NCI-H82 treated with DMSO at 0.1 percent for 48 hours (cell line): Measurements from ENCODE around the gene PLCH1.
"Not testable (repeated sequence)": the region's sequence is repeated elsewhere in the genome, so short reads cannot be mapped to it uniquely, and the experiment has no call there.

Experiments
- DNase-seq: peaks from one replicate; lab custom pipeline; 2025; ENCODE audit not compliant: unreplicated experiment; lab: John Stamatoyannopoulos, UW

Gene PLCH1

GRCh38 chr3:155646669-155647068, 98.2 kb downstream of the PLCH1 start:
- no peak for DNase-seq

- DNase-seq: no peak
Measured at GRCh38 chr3:155646128-155646527, 98.7 kb downstream of the PLCH1 start.

DNA sequence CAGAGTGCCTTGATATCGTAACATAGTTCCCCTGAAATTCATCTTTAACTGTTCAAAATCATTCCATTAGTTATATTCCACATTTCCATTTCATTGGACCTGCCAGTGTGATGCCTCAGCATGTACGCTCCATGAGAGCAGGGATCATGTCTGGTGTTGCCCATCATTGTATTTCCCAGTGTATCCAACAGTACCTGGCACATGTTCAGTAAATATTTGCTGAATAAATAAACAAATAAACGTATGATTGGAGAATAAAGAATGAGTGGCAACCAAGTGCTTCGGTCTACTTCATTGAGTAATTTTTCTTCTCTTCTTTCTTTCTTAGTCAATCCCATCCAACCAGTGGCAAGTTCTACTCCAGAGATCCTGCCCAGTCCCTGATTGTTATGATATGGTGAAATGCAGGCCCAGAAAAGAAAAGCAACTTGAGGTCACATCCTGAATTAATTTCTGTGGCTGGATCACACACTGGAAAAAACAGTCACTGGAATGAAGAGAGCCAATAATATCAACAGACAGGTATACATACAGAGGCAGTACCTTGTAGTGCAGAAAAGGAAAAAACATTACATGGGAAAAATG, 101.2 kb downstream of the PLCH1 start:
- DNase-seq: no peak

- DNase-seq: no peak
Measured at GRCh38 chr3:155641956-155642355, 102.9 kb downstream of the PLCH1 start.

GRCh38 chr3:155640098-155640497, 104.8 kb downstream of the PLCH1 start:
- no peak for DNase-seq

- DNase-seq: no peak
Measured at GRCh38 chr3:155639462-155640055, 105.3 kb downstream of the PLCH1 start.

- DNase-seq: not testable (repeated sequence)
Measured at GRCh38 chr3:155638461-155638860, 106.4 kb downstream of the PLCH1 start.

GRCh38 chr3:155637567-155637966, 107.3 kb downstream of the PLCH1 start:
- no peak for DNase-seq

- no peak for DNase-seq
Measured at GRCh38 chr3:155635056-155635455, 109.8 kb downstream of the PLCH1 start.

GRCh38 chr3:155634121-155634719, 110.7 kb downstream of the PLCH1 start:
- DNase-seq: no peak

DNA sequence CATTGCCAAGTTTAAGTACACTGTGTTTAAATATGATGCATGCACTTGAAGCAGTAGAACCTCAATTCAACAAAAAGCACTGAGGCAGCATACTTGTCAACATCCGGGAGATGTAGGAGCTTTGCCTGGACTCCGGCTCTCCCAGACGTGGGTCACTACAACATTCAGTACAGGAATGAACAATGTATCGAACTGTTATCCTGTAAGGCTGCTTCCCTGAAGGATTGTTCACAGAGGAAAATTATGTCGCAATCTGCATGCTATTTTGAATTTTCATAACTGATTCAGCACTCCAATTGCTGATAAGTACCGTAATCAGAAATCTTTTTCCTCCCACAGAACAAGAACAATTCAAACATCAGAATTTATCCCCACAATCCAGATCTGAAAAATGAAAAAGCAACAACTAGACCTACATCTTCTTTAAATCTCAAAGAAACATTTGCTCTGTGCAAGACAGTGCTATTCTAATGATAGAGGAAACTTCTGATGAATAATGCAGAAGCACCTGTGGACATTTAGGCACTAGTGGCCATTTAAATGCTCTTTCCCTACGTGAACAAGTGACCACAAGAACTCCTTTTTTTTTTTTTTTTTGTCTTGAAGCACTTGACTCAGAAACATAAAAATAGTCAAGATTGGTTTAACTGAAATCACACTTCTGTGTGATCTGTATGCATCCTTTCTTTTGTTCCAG, 113.4 kb downstream of the PLCH1 start:
- no peak for DNase-seq

GRCh38 chr3:155629556-155629955, 115.3 kb downstream of the PLCH1 start:
- no peak for DNase-seq

DNA sequence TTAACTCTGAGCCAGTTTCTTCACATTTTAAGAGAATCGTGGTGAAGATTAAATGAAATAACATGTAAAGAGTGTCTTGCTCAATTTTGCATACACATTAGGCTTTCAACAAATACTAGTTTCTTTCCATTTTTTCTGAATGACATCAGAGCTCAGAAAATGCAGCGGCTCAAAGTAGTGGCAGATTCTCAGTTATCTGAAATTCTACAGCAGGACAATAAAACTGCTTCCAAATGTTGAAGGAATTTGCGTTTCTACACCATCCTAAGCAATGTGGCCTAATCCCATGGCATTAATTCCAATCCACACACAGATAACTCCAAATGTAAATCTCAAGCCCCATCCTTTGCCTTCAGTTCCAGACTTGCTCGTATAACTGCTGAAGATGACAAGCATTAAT, 115.8 kb downstream of the PLCH1 start:
- DNase-seq: no peak

- DNase-seq: not testable (repeated sequence)
Measured at GRCh38 chr3:155622647-155623046, 122.2 kb downstream of the PLCH1 start.

- DNase-seq: not testable (repeated sequence)
Measured at GRCh38 chr3:155620552-155620951, 124.3 kb downstream of the PLCH1 start.

- DNase-seq: no peak
Measured at GRCh38 chr3:155619118-155619915, 125.6 kb downstream of the PLCH1 start.

GRCh38 chr3:155618543-155618942, 126.3 kb downstream of the PLCH1 start:
- no peak for DNase-seq

- DNase-seq: no peak
Measured at GRCh38 chr3:155617346-155617925, 127.4 kb downstream of the PLCH1 start.

GRCh38 chr3:155615141-155615540, 129.7 kb downstream of the PLCH1 start:
- DNase-seq: not testable (repeated sequence)

- not testable (repeated sequence) for DNase-seq
Measured at GRCh38 chr3:155614410-155614809, 130.5 kb downstream of the PLCH1 start.

DNA sequence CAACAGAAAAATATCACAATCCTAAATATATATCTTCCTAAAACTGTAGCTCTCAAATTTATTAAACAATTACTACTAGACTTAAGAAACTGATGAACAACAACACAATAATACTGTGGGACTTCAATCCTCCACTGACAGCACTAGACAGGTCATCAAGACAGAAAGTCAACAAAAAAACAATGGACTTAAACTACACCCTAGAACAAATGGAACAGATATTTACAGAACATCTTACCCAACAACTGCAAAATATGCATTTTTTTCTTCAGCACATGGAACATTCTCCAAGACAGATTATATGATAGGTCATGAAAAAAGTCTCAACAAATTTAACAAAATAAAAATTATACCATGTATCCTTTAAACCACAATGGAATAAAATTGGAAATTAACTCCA, 133.4 kb downstream of the PLCH1 start:
- no peak for DNase-seq
